Panc1 (cell line): Measurements from ENCODE around the gene PZP. TPM values are rescaled to one million over a fixed set of nuclear protein-coding genes. Genes with fewer than 3 reads are reported as not detected.

Source experiments
- ATAC-seq: fragments of 200-7000 bp; cut with Tn5 transposase; 2 replicates; pipeline ENCODE4 v1.9.1; 2020; ENCODE audit warnings: mild to moderate bottlenecking, moderate library complexity
- BruUV-seq: library from RNA; stranded (reverse); fragments of 400-500 nt; replicated peaks from 2 replicates; lab custom pipeline; 2021; lab: Mats Ljungman, UMichigan
- CTCF ChIA-PET: fragments of 300-600 bp; sonication (Branson Sonifier 250); formaldehyde crosslinking; loops from one replicate; lab custom pipeline; 2022; ENCODE audit warnings: antibody characterized with exemption; lab: Charles Lee
- POLR2A ChIA-PET: fragments of 300-600 bp; sonication (Branson Sonifier 250); formaldehyde crosslinking; loops from one replicate; lab custom pipeline; 2022; ENCODE audit warnings: antibody characterized with exemption; lab: Charles Lee
- DNase-seq: peaks from one replicate; pipeline ENCODE4 v3.0.0-alpha.2; 2010; ENCODE audit warnings: low read depth, low spot score
- H3K27ac ChIP-seq: 2 replicates; pipeline ENCODE4 v1.5.1; 2011; ENCODE audit warnings: mild to moderate bottlenecking, low read length, inconsistent platforms
- H3K27me3 ChIP-seq: fragments of 200-500 bp; sonication (Bioruptor generic); 2 replicates; pipeline ENCODE4 v1.6.0; 2014; ENCODE audit warnings: low read length, inconsistent platforms; ENCODE audit not compliant: control insufficient read depth, insufficient read depth
- H3K36me3 ChIP-seq: fragments of 200-500 bp; sonication (Bioruptor generic); 2 replicates; pipeline ENCODE4 v1.5.1; 2014; ENCODE audit warnings: inconsistent platforms, mild to moderate bottlenecking, low read length, moderate library complexity; ENCODE audit not compliant: control insufficient read depth, insufficient read depth
- H3K4me1 ChIP-seq: 2 replicates; pipeline ENCODE4 v1.5.1; 2011; ENCODE audit warnings: inconsistent platforms, mild to moderate bottlenecking, low read length, moderate library complexity; ENCODE audit not compliant: control insufficient read depth, insufficient read depth
- H3K4me3 ChIP-seq, 2 experiments: 2 replicates each; pipeline ENCODE4 v1.5.1; 2011 to 2012; ENCODE audit warnings: low read depth in 2 of 2, low read length in 2 of 2, mild to moderate bottlenecking in 2 of 2, inconsistent platforms in 1 of 2, moderate library complexity in 1 of 2
- H3K9me3 ChIP-seq: fragments of 200-500 bp; sonication (Bioruptor generic); 2 replicates; pipeline ENCODE4 v1.5.1; 2014; ENCODE audit warnings: low read depth, mild to moderate bottlenecking, inconsistent platforms, low read length, moderate library complexity; ENCODE audit not compliant: control insufficient read depth, insufficient read depth
- CTCF ChIP-seq: fragments of 450-650 bp; IDR thresholded peaks from 2 replicates; pipeline ENCODE4 v1.5.1; 2017; ENCODE audit warnings: mild to moderate bottlenecking
- POLR2AphosphoS5 ChIP-seq: IDR thresholded peaks from 2 replicates; pipeline ENCODE4 v1.6.1; 2012; ENCODE audit warnings: mild to moderate bottlenecking, low read depth, low read length, moderate library complexity
- REST ChIP-seq, 2 experiments: IDR thresholded peaks; 2 replicates each; pipeline ENCODE4 v1.6.1; 2011 to 2012; ENCODE audit warnings: low read depth in 2 of 2, control low read depth in 1 of 2, low read length in 1 of 2, mild to moderate bottlenecking in 1 of 2, moderate library complexity in 1 of 2; ENCODE audit not compliant: insufficient read depth in 1 of 2
- SIN3A ChIP-seq: IDR thresholded peaks from 2 replicates; pipeline ENCODE4 v1.6.1; 2012; ENCODE audit warnings: low read depth, mild to moderate bottlenecking, low read length, moderate library complexity, borderline replicate concordance; ENCODE audit not compliant: insufficient read depth
- TCF7L2 ChIP-seq: IDR thresholded peaks from 2 replicates; pipeline ENCODE4 v1.6.1; 2011; ENCODE audit warnings: mild to moderate bottlenecking, low read depth, low read length, inconsistent platforms
- in situ Hi-C: cut with HindIII; loops from 2 replicates; pipeline ENCODE4 v1.10.0; 2016; ENCODE audit warnings: low sequenced_read_pairs, low pct_unique_long_range_greater_than_20kb
- intact Hi-C: fragments of 100-400 bp; cut with micrococcal nuclease; formaldehyde crosslinking; loops from one replicate; pipeline ENCODE4 v1.10.0; 2022; ENCODE audit not compliant: unreplicated experiment
- total RNA-seq: library from RNA; stranded (reverse); gene quantifications from one replicate; pipeline ENCODE4 v1.2.1, GENCODE V29; 2021; ENCODE audit not compliant: unreplicated experiment

The PZP gene
- total RNA-seq, 1 experiment from 2014 or later = not detected

GRCh38 chr12:9111525-9111924 lies 96.7 kb downstream of the PZP start:
- BruUV-seq = no TSS peak
- CTCF ChIA-PET = no interaction called here
- intact Hi-C loops = no loop called here

DNA sequence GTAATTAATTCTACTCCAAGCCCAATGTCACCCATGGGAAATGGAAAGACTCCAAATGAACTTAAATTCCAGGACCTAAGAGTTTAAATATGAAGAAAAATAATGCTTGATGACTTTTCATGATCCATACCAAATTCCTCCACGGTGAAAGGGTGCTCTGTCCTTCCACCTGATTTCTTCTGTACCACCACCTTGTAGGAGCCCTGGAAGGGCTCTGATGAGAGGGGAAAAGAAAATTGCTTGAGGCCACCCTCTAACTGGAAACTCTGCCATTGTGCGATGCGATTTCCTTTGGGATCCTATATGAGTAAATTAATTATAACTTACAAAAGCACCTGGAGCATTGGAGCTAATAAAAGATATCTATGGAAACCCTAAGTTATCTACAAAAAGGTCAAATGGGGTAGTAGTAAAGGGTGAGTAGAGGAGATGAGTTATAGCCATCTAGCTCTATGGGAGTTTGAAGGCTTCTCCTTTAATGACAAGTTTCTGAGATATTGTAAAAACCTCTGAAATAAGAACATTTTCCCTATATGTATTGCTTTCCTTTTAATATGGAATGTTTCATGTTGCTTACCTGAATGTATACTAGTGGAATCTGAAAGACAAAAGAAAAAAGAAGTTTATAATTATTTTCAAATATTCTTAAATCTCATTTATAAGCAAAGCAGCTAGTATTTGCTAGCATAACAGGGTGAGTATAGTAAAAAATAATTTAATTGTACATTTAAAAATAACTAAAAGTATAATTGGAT lies 98.3 kb downstream of the PZP start:
- Histone ChIP-seq H3K4me1 (no peaks in the 10 kb centered on the region), H3K36me3 (no peaks in the 10 kb centered on the region), H3K27ac (no peak overlapping the region), H3K27me3 (no peaks in the 10 kb centered on the region), H3K4me3 (no peak overlapping the region), H3K9me3 (no peaks in the 10 kb centered on the region)
- TF ChIP-seq POLR2AphosphoS5 = no peak
- no peak for TF ChIP-seq REST (IDR thresholded peaks at IDR 0.05; ENCODE audit: insufficient read depth in 1 of 2, low read depth in 2 of 2, low read length in 1 of 2)
- TF ChIP-seq SIN3A = no peak
- no peak for TF ChIP-seq TCF7L2
- TF ChIP-seq CTCF = no peak
- ChIA-PET POLR2A (no interaction called here), CTCF (no interaction called here)
- no peak for ATAC-seq
- intact Hi-C loops (no loop called here), in situ Hi-C loops (no loop called here)
- no TSS peak for BruUV-seq
- no peak for DNase-seq

More at GRCh38 chr12:9111525-9111924, 96.7 kb downstream of the PZP start:
- TF ChIP-seq SIN3A = no peak
- POLR2A ChIA-PET = interaction anchor here (0.6 kb wide), 1 partner anchor 707 kb away, joined by 4 read pairs; no protein-coding TSS in a partner anchor
- DNase-seq = no peak
- Histone ChIP-seq H3K4me3 (no peak overlapping the region), H3K27me3 (no peaks in the 10 kb centered on the region), H3K4me1 (no peaks in the 10 kb centered on the region), H3K9me3 (no peaks in the 10 kb centered on the region), H3K27ac (no peak overlapping the region), H3K36me3 (no peaks in the 10 kb centered on the region)
- in situ Hi-C loops = no loop called here
- ATAC-seq = no peak

DNA sequence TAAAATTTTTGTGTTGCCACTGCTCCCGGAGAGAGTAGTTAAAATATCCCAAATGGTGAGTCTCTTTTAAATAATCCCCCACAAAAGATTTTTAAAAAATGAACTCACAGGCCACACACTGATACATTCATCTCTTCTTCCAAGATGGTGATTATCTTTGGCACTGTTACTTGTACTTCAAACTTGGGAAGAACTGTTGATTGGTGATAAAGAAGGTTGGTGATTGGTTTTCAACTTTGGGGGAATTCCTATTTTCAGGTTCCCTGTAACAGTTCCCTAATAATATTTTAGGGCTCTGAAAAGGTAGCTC lies 99.0 kb downstream of the PZP start:
- intact Hi-C loops (no loop called here), in situ Hi-C loops (no loop called here)
- no peak for ATAC-seq
- Histone ChIP-seq H3K27ac (no peak overlapping the region), H3K4me3 (no peak overlapping the region), H3K4me1 (no peaks in the 10 kb centered on the region), H3K27me3 (no peaks in the 10 kb centered on the region), H3K36me3 (no peaks in the 10 kb centered on the region), H3K9me3 (no peaks in the 10 kb centered on the region)
- no TSS peak for BruUV-seq
- ChIA-PET POLR2A (no interaction called here), CTCF (no interaction called here)
- DNase-seq = no peak
- TF ChIP-seq POLR2AphosphoS5 (no peak), CTCF (no peak), REST (IDR thresholded peaks at IDR 0.05; ENCODE audit: insufficient read depth in 1 of 2, low read depth in 2 of 2, low read length in 1 of 2) (no peak), TCF7L2 (no peak), SIN3A (no peak)
